Fibroblast of lung (primary cell): ENCODE data around the gene MATN3.

Experiments
- CTCF ChIP-seq, 2 donors: IDR thresholded peaks in 1 of 2; conservative IDR thresholded peaks in 1 of 2; 1 replicate in 1 of 2; 2 replicates in 1 of 2; pipeline ENCODE4 v1.5.1; 2011 to 2012; ENCODE audit warnings: low read length in 2 of 2, control low read depth in 1 of 2, inconsistent platforms in 1 of 2, low read depth in 1 of 2, mild to moderate bottlenecking in 1 of 2
- EZH2 ChIP-seq: IDR thresholded peaks from 2 replicates; pipeline ENCODE4 v1.5.1; 2012; ENCODE audit warnings: low read length, control low read depth, mild to moderate bottlenecking; ENCODE audit errors: missing control alignments

DNA sequence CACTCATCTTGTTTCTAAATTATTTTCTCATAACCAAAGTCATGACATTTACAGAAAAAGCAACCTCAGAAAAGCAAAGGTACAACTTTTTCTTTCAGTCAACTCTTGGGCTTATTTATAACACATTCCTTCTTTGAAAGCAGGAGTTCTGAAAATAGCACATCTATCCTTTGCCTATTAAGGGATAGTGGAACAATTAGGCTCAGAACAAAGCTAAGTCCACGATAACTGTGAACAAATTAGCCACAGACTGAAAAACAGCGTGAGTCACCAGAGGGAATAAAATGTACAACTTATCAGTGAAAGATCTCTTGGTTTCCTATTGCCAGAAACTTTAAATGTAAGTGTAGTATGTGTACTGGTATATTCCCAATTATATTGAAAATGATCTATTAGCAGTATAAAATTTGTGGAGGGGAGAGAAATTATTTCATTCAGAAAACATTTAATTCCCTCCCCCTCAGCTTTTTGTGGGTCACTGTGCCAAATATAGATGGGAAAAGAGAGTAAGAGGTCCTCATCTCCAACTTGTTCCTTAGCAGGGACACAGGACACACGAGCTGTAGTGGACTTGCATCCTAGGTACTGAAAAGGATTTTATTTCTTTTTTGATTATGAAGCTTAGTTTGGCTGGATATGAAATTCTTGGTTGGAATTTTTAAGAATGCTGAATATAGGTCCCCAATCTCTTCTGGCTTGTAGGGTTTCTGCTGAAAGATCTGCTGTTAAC, 15.4 kb upstream of the MATN3 start:
- TF ChIP-seq CTCF (conservative IDR thresholded peaks at IDR 0.05 in 1 of 2, IDR thresholded peaks at IDR 0.05 in 1 of 2; ENCODE audit: low read depth in 1 of 2, low read length in 2 of 2) (no peak), EZH2 (no peak)
